H1 (cell line): ENCODE results near the gene AVP. TPM values are rescaled to one million over a fixed set of nuclear protein-coding genes. Genes with fewer than 3 reads are reported as not detected.

Experiments used
- CTCF ChIA-PET: fragments of 300-600 bp; sonication (Branson Sonifier 250); formaldehyde crosslinking; loops from one replicate; lab custom pipeline; 2021; ENCODE audit not compliant: partially characterized antibody; lab: Charles Lee
- POLR2A ChIA-PET: fragments of 300-600 bp; sonication (Branson Sonifier 250); formaldehyde crosslinking; loops from one replicate; lab custom pipeline; 2021; ENCODE audit warnings: inconsistent platforms; ENCODE audit not compliant: partially characterized antibody; lab: Charles Lee
- DNase-seq, 2 experiments: peaks; one replicate each; pipeline versions ENCODE4 v3.0.0 to v3.0.0-alpha.2; 2010 to 2022; ENCODE audit warnings: low spot score in 2 of 2, low read depth in 1 of 2, mixed read lengths in 1 of 2
- FAIRE-seq: peaks from 2 replicates; lab custom pipeline; 2011; peaks lifted over from hg19 to GRCh38; lab: Jason Lieb, UNC
- H2AFZ ChIP-seq: 2 replicates; pipeline ENCODE4 v1.8.1; 2012; ENCODE audit warnings: low read length, inconsistent platforms
- H2AK5ac ChIP-seq: 2 replicates; pipeline ENCODE4 v1.6.1; 2013; ENCODE audit warnings: low read depth, low read length
- H2BK120ac ChIP-seq: replicated peaks from 2 replicates; pipeline ENCODE3; 2013; ENCODE audit warnings: low read depth, low read length, inconsistent platforms
- H2BK12ac ChIP-seq: 2 replicates; pipeline ENCODE4 v1.6.1; 2013; ENCODE audit warnings: low read depth, low read length
- H2BK15ac ChIP-seq: 2 replicates; pipeline ENCODE4 v1.6.1; 2013; ENCODE audit warnings: low read length
- H2BK20ac ChIP-seq: 2 replicates; pipeline ENCODE4 v1.6.1; 2013; ENCODE audit warnings: low read length
- H2BK5ac ChIP-seq: 2 replicates; pipeline ENCODE4 v1.6.1; 2013; ENCODE audit warnings: low read depth, low read length
- H3K14ac ChIP-seq: 2 replicates; pipeline ENCODE4 v1.6.1; 2013; ENCODE audit warnings: inconsistent platforms; ENCODE audit not compliant: insufficient read length
- H3K18ac ChIP-seq: 2 replicates; pipeline ENCODE4 v1.6.1; 2013; ENCODE audit warnings: low read length; ENCODE audit errors: extremely low read depth
- H3K23ac ChIP-seq: 2 replicates; pipeline ENCODE4 v1.6.1; 2013; ENCODE audit warnings: inconsistent platforms; ENCODE audit not compliant: insufficient read length
- H3K23me2 ChIP-seq: 2 replicates; pipeline ENCODE4 v1.6.1; 2013; ENCODE audit warnings: low read depth, low read length
- H3K27ac ChIP-seq: 2 replicates; pipeline ENCODE4 v1.6.1; 2011; ENCODE audit warnings: low read depth, low read length, inconsistent platforms
- H3K27me3 ChIP-seq, 4 experiments: replicated peaks in 1 of 4; 1 replicate in 1 of 4; 2 replicates in 3 of 4; pipeline versions ENCODE4 v1.6.1 to v1.8.1; 2011 to 2013; ENCODE audit warnings: low read length in 3 of 4, mild to moderate bottlenecking in 3 of 4, inconsistent platforms in 2 of 4, mixed read lengths in 2 of 4, moderate library complexity in 1 of 4; ENCODE audit not compliant: control insufficient read depth in 3 of 4, insufficient read depth in 3 of 4; ENCODE audit errors: extremely low read depth in 1 of 4
- H3K36me3 ChIP-seq, 4 experiments: 2 replicates each; pipeline versions ENCODE4 v1.6.1 to v1.8.1; 2011 to 2013; ENCODE audit warnings: mild to moderate bottlenecking in 4 of 4, low read length in 3 of 4, moderate library complexity in 2 of 4, control low read depth in 1 of 4, inconsistent platforms in 1 of 4; ENCODE audit not compliant: insufficient read depth in 4 of 4, control insufficient read depth in 2 of 4
- H3K4ac ChIP-seq: replicated peaks from 2 replicates; pipeline ENCODE3; 2013; ENCODE audit warnings: low read length, low read depth, mixed read lengths, inconsistent platforms; ENCODE audit not compliant: insufficient read length
- H3K4me1 ChIP-seq, 4 experiments: replicated peaks in 1 of 4; 1 replicate in 1 of 4; 2 replicates in 3 of 4; pipeline versions ENCODE4 v1.6.1 to v1.8.1; 2011 to 2013; ENCODE audit warnings: low read length in 3 of 4, inconsistent platforms in 2 of 4, mixed read lengths in 1 of 4; ENCODE audit not compliant: insufficient read depth in 4 of 4, control insufficient read depth in 3 of 4
- H3K4me2 ChIP-seq, 2 experiments: 2 replicates each; pipeline versions ENCODE4 v1.6.1 to v1.8.1; 2011 to 2013; ENCODE audit warnings: low read depth in 2 of 2, low read length in 2 of 2, control low read depth in 1 of 2, inconsistent platforms in 1 of 2, mild to moderate bottlenecking in 1 of 2; ENCODE audit not compliant: insufficient read depth in 1 of 2
- H3K4me3 ChIP-seq, 4 experiments: fragments of 200-600, 300-600 bp in 1 of 4; sonication (generic), shearing (Covaris generic), sonication (Bioruptor Twin) in 1 of 4; 2 replicates each; pipeline versions ENCODE4 v1.5.1 to v1.8.1; 2011 to 2016; ENCODE audit warnings: low read length in 4 of 4, low read depth in 3 of 4, control low read depth in 2 of 4, inconsistent platforms in 2 of 4, mild to moderate bottlenecking in 2 of 4, mixed read lengths in 1 of 4, moderate library complexity in 1 of 4; ENCODE audit not compliant: insufficient read depth in 2 of 4; ENCODE audit errors: extremely low read depth in 1 of 4
- H3K56ac ChIP-seq: replicated peaks from 2 replicates; pipeline ENCODE3; 2013; ENCODE audit warnings: low read depth, mild to moderate bottlenecking, mixed read lengths, low read length, inconsistent platforms; ENCODE audit not compliant: insufficient read length
- H3K79me1 ChIP-seq: 2 replicates; pipeline ENCODE4 v1.6.1; 2013; ENCODE audit warnings: low read depth, low read length, control low read depth
- H3K79me2 ChIP-seq, 2 experiments: 2 replicates each; pipeline versions ENCODE4 v1.6.1 to v1.8.1; 2012 to 2013; ENCODE audit warnings: low read length in 2 of 2, mild to moderate bottlenecking in 2 of 2, inconsistent platforms in 1 of 2; ENCODE audit not compliant: insufficient read depth in 2 of 2, control insufficient read depth in 1 of 2
- H3K9ac ChIP-seq, 4 experiments: replicated peaks in 1 of 4; 1 replicate in 1 of 4; 2 replicates in 3 of 4; pipeline versions ENCODE4 v1.6.1 to v1.8.1; 2011 to 2013; ENCODE audit warnings: low read depth in 3 of 4, low read length in 3 of 4, control low read depth in 2 of 4, mild to moderate bottlenecking in 2 of 4, moderate library complexity in 2 of 4, inconsistent platforms in 1 of 4; ENCODE audit errors: extremely low read depth in 1 of 4
- H3K9me3 ChIP-seq, 2 experiments: 2 replicates each; pipeline versions ENCODE4 v1.6.1 to v1.8.1; 2012 to 2013; ENCODE audit warnings: mild to moderate bottlenecking in 2 of 2, moderate library complexity in 2 of 2, control low read depth in 1 of 2, inconsistent platforms in 1 of 2, low read depth in 1 of 2, low read length in 1 of 2, mixed read lengths in 1 of 2; ENCODE audit not compliant: insufficient read depth in 2 of 2
- H4K20me1 ChIP-seq, 2 experiments: replicated peaks in 1 of 2; 2 replicates each; pipeline versions ENCODE3 to v1.8.1; 2011 to 2013; ENCODE audit warnings: inconsistent platforms in 2 of 2, low read length in 2 of 2, mild to moderate bottlenecking in 1 of 2; ENCODE audit not compliant: insufficient read depth in 2 of 2, control insufficient read depth in 1 of 2
- H4K5ac ChIP-seq: 2 replicates; pipeline ENCODE4 v1.6.1; 2013; ENCODE audit warnings: low read length, low read depth, mixed read lengths, inconsistent platforms; ENCODE audit not compliant: insufficient read length
- H4K8ac ChIP-seq: 2 replicates; pipeline ENCODE4 v1.8.0; 2013; ENCODE audit warnings: mild to moderate bottlenecking, moderate library complexity, low read length, inconsistent platforms; ENCODE audit not compliant: insufficient read depth; ENCODE audit errors: extremely low read depth
- H4K91ac ChIP-seq: replicated peaks from 2 replicates; pipeline ENCODE3; 2013; ENCODE audit warnings: low read length, mixed read lengths, inconsistent platforms; ENCODE audit not compliant: insufficient read length
- CHD2 ChIP-seq: IDR thresholded peaks from 2 replicates; pipeline ENCODE4 v1.6.1; 2012; ENCODE audit warnings: low read length, improper control_type of control experiment
- EGR1 ChIP-seq: IDR thresholded peaks from 2 replicates; pipeline ENCODE4 v1.6.1; 2011; ENCODE audit warnings: low read depth, low read length, borderline replicate concordance
- EZH2 ChIP-seq: fragments of 200-600 bp; sonication (generic); IDR thresholded peaks from 2 replicates; pipeline ENCODE4 v1.7.1; 2012; ENCODE audit warnings: low read depth, mild to moderate bottlenecking, moderate library complexity, low read length, inconsistent platforms; ENCODE audit not compliant: severe bottlenecking
- GTF2F1 ChIP-seq: IDR thresholded peaks from 2 replicates; pipeline ENCODE4 v1.6.1; 2012; ENCODE audit warnings: low read depth, low read length, improper control_type of control experiment, borderline replicate concordance
- HDAC6 ChIP-seq: IDR thresholded peaks from one replicate; pipeline ENCODE4 v1.7.1; 2012; ENCODE audit warnings: low read depth, mild to moderate bottlenecking, inconsistent platforms, low read length, moderate library complexity
- POLR2AphosphoS5 ChIP-seq: IDR thresholded peaks from 2 replicates; pipeline ENCODE4 v1.6.1; 2011; ENCODE audit warnings: low read depth, low read length
- POU5F1 ChIP-seq: IDR thresholded peaks from 2 replicates; pipeline ENCODE4 v1.6.1; 2011; ENCODE audit warnings: low read depth, mild to moderate bottlenecking, low read length, moderate library complexity
- TAF1 ChIP-seq: IDR thresholded peaks from 2 replicates; pipeline ENCODE4 v1.6.1; 2011; ENCODE audit warnings: mild to moderate bottlenecking, low read depth, low read length
- WGBS, 2 experiments: shearing (Covaris generic) in 1 of 2; methylation state at CpG; one replicate each; pipeline versions ENCODE4 v1.1.6 to v1.1.7; 2013 to 2015; ENCODE audit warnings: low lambda C conversion rate in 2 of 2, mixed read lengths in 2 of 2, inconsistent platforms in 1 of 2, low coverage in 1 of 2, missing lambda C conversion rate in 1 of 2; ENCODE audit not compliant: insufficient replicate concordance in 2 of 2, insufficient coverage in 1 of 2, insufficient read length in 1 of 2; ENCODE audit errors: extremely low coverage in 1 of 2, missing lambda C conversion rate in 1 of 2; 5-methylcytosine and 5-hydroxymethylcytosine counted together
- polyA plus RNA-seq, 7 experiments: library from polyadenylated mRNA; depleted of rRNA in 3 of 7; stranded (reverse) in 5 of 7; unstranded in 2 of 7; fragments of >200 nt in 5 of 7; fragments of 200-250 nt in 2 of 7; gene quantifications; 1 replicate in 5 of 7; 2 replicates in 1 of 7; 4 replicates in 1 of 7; pipeline versions ENCODE4 v1.2.1 to v1.2.3, GENCODE V29; 2011 to 2013; ENCODE audit warnings: missing spikeins in 2 of 7, mixed read lengths in 2 of 7
- total RNA-seq: library from RNA; stranded (reverse); fragmentation: NEBNext Ultra II Directional; extraction: Animal tissue kit (Norgen Biotek cat#: 25700); gene quantifications from 2 replicates; pipeline ENCODE4 v1.2.1, GENCODE V29; 2021
- TF ChIP-seq, protein P1 (sequence below): IDR thresholded peaks from 2 replicates; pipeline ENCODE4 v1.6.1; 2011; ENCODE audit warnings: low read length, improper control_type of control experiment
- TF ChIP-seq, protein P2 (sequence below): IDR thresholded peaks from 2 replicates; pipeline ENCODE4 v1.6.1; 2012; ENCODE audit warnings: low read length, inconsistent platforms

Gene AVP
- total and polyA plus RNA-seq, 2 of the 8 experiments (the other 6 are each of a cell fraction or from before 2014, with no cell fraction given) = 0.18 TPM; not detected in 1

GRCh38 chr20:3051385-3052019, 33.0 kb downstream of the AVP start:
- no peak overlapping the region for H3K14ac ChIP-seq
- H3K4me2 ChIP-seq = no peak overlapping the region
- no peak overlapping the region for H2BK120ac ChIP-seq
- H3K79me2 ChIP-seq = peaks cover 0 to 6% of the 10 kb centered on the region in 2 experiments; a peak in 1 of 4 replicates
- H2BK5ac ChIP-seq = no peak overlapping the region
- H3K4me1 ChIP-seq = peaks cover 0 to 4% (median 1%) of the 10 kb centered on the region in 4 experiments; a peak in 2 of 7 replicates
- H3K18ac ChIP-seq = no peak overlapping the region
- no peak overlapping the region for H2AFZ ChIP-seq
- no peak for DNase-seq
- no peak overlapping the region for H3K4me3 ChIP-seq
- H4K91ac ChIP-seq = no peak overlapping the region
- no peaks in the 10 kb centered on the region for H3K9me3 ChIP-seq
- no peak overlapping the region for H3K27ac ChIP-seq
- no peak overlapping the region for H3K23ac ChIP-seq
- ChIA-PET POLR2A (interaction anchor here (1.0 kb wide), 1 partner anchor 19 kb away, joined by 4 read pairs; no protein-coding TSS in a partner anchor), CTCF (interaction anchor here (1.1 to 2.6 kb wide), 4 partner anchors 10 to 52 kb away, joined by 3 to 16 read pairs (median 7); no protein-coding TSS in a partner anchor)
- no peak overlapping the region for H2BK15ac ChIP-seq
- H3K79me1 ChIP-seq = peaks cover 5% of the 10 kb centered on the region
- H3K27me3 ChIP-seq = no peaks in the 10 kb centered on the region
- no peak overlapping the region for H2BK12ac ChIP-seq
- no peak overlapping the region for H2AK5ac ChIP-seq
- H3K56ac ChIP-seq = no peak overlapping the region
- no peak overlapping the region for H3K9ac ChIP-seq
- peaks cover 4% of the 10 kb centered on the region for H3K23me2 ChIP-seq
- no peak overlapping the region for H4K8ac ChIP-seq
- no peak overlapping the region for H3K4ac ChIP-seq
- H3K36me3 ChIP-seq = peaks cover 9 to 23% (median 21%) of the 10 kb centered on the region in 4 experiments; a peak in 7 of 8 replicates
- FAIRE-seq = no peak
- no peak overlapping the region for H4K5ac ChIP-seq
- H2BK20ac ChIP-seq = no peak overlapping the region
- 78% methylated on average over 7 of the region's 7 CpGs; no CpG with 5 or more reads in 1 of the 2 experiments for WGBS, 2 experiments
- no peaks in the 10 kb centered on the region for H4K20me1 ChIP-seq
- TF ChIP-seq POU5F1 (no peak), POLR2AphosphoS5 (no peak), GTF2F1 (no peak), HDAC6 (no peak), CHD2 (no peak), EZH2 (no peak), EGR1 (no peak), TAF1 (no peak)
- TF ChIP-seq, protein P1, sequence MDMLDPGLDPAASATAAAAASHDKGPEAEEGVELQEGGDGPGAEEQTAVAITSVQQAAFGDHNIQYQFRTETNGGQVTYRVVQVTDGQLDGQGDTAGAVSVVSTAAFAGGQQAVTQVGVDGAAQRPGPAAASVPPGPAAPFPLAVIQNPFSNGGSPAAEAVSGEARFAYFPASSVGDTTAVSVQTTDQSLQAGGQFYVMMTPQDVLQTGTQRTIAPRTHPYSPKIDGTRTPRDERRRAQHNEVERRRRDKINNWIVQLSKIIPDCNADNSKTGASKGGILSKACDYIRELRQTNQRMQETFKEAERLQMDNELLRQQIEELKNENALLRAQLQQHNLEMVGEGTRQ = no peak
- TF ChIP-seq, protein P2, sequence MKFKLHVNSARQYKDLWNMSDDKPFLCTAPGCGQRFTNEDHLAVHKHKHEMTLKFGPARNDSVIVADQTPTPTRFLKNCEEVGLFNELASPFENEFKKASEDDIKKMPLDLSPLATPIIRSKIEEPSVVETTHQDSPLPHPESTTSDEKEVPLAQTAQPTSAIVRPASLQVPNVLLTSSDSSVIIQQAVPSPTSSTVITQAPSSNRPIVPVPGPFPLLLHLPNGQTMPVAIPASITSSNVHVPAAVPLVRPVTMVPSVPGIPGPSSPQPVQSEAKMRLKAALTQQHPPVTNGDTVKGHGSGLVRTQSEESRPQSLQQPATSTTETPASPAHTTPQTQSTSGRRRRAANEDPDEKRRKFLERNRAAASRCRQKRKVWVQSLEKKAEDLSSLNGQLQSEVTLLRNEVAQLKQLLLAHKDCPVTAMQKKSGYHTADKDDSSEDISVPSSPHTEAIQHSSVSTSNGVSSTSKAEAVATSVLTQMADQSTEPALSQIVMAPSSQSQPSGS = no peak
